Measurements from ENCODE around the gene SHLD2. TPM values are rescaled to one million over a fixed set of nuclear protein-coding genes. Genes with fewer than 3 reads are reported as not detected.
"Not testable (repeated sequence)": the region's sequence is repeated elsewhere in the genome, so short reads cannot be mapped to it uniquely, and the experiment has no call there.

The SHLD2 gene
- total RNA-seq, 1 donor from 2014 or later: 36.6 TPM

DNA sequence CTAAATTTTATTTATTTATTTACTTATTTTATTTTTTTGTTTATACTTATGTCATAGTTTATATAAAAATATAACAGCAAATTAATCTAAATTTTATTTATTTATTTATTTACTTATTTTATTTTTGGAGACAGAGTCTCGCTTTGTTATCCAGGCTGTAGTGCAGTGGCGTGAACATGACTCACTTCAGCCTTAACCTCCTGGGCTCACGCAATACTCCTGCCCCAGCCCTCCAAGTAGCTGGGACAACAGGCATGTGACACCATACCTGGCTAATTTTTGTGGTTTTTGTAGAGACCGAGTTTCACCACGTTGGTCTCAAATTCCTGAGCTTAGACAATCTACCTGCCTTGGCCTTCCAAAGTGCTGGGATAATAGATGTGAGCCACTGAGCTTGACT lies 115.3 kb downstream of the SHLD2 start:
- intact Hi-C loops (cut with micrococcal nuclease): not testable (repeated sequence)

DNA sequence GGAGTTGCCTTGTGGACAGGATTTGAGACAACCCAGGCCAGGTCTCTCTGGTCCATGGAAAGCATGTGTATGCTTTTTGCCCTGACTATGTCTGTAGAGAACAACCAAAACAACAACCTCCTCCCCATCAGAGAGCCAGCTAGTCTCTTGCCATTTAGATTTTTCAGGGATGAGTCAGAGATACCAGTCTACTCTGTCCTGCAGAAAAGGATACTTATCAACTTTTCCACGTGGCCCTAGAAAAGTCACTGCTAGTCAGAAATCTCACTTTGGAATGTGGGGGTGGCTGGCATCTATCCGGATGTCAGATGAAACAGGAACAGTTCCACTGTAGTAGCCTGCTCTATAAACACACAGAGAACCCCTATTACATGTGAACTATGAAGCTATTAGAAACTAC lies 116.8 kb downstream of the SHLD2 start:
- intact Hi-C loops (cut with micrococcal nuclease): not testable (repeated sequence)

DNA sequence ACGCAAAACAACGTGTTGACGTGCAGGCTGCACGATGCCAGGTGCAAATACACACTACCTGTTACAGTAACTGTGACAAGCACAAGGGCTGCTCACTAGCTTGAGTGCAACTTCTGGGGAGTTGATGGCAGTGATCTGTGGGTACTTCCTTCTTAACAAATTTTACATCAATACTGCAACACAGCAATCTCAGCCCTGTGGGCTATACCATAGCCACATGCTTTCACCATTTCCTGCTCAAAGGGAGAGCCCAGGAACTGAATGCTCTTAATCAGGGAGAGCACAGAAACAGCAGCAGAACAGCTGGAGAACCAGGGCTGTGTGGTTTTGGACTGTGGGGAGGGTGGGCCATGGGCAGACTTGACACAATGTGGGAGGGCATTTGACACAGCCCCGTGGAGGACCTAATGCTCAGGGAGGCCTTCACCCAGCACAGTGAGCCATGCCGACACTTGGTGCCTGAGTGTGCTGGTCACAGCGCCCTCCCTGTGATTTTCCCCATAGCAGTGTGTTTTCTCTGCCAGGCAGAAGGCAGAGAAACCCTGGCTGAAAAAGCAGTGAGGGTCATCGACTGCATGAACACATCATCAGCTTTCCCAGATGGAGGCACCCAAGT lies 118.3 kb downstream of the SHLD2 start:
- intact Hi-C loops (cut with micrococcal nuclease): not testable (repeated sequence)

- intact Hi-C loops (cut with micrococcal nuclease): not testable (repeated sequence)
Measured at GRCh38 chr10:87213806-87214205, 118.8 kb downstream of the SHLD2 start.

DNA sequence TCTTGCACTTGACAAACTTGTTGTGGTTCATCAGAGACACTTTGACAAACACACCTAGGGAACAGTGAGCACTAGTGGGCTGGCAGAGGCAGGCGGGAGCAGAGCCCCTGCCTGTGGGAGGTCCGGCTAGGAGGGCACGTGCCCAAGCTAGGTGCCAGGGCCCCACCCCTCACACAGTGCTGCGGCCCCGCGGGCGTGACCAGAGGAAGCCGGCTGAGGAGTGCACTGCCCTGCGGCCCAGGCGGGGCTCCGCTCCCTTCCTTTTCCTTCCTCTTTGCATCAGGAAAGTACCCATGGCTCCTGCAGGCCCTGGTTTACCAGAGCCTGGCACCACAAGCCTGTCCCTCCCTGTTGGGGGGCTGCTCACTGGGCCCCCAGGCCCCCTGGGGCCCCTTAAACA lies 121.1 kb downstream of the SHLD2 start:
- intact Hi-C loops (cut with micrococcal nuclease): not testable (repeated sequence)

GRCh38 chr10:87219370-87219769 lies 124.4 kb downstream of the SHLD2 start:
- intact Hi-C loops (cut with micrococcal nuclease): not testable (repeated sequence)

DNA sequence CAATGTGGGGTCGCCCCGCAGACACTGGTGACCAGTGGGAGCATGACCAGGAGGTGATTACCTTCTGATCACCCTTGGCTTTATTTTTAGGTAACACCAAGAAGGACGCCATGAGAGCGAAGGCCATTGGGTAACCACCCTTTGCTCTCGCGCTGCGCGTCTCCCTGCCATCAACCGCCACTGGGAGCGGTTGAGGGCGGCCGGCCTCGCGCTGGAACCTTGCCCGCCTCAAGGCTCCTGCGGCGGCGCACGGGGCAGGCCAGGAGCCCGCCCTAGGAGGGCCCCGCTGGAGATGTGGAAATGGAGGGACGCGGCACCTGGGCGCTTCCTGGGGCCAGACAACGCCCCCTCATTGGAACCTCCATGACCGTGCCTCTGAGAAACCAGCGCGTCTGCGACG lies 127.8 kb downstream of the SHLD2 start:
- intact Hi-C loops (cut with micrococcal nuclease): not testable (repeated sequence)

GRCh38 chr10:87225148-87225547 lies 130.1 kb downstream of the SHLD2 start, which contains the start of gene NUTM2A:
TSS of gene NUTM2A (plus strand) at chr10:87225448. CDS start at chr10:87225831, 383 bp downstream.
- intact Hi-C loops (cut with micrococcal nuclease): not testable (repeated sequence)

GRCh38 chr10:87228247-87228646 lies 133.2 kb downstream of the SHLD2 start:
- intact Hi-C loops (cut with micrococcal nuclease): not testable (repeated sequence)

- intact Hi-C loops (cut with micrococcal nuclease): not testable (repeated sequence)
Measured at GRCh38 chr10:87229211-87229610, 134.2 kb downstream of the SHLD2 start.

GRCh38 chr10:87234854-87235253 lies 139.8 kb downstream of the SHLD2 start:
- intact Hi-C loops (cut with micrococcal nuclease): not testable (repeated sequence)

- intact Hi-C loops (cut with micrococcal nuclease): not testable (repeated sequence)
Measured at GRCh38 chr10:87237244-87237643, 142.2 kb downstream of the SHLD2 start.

DNA sequence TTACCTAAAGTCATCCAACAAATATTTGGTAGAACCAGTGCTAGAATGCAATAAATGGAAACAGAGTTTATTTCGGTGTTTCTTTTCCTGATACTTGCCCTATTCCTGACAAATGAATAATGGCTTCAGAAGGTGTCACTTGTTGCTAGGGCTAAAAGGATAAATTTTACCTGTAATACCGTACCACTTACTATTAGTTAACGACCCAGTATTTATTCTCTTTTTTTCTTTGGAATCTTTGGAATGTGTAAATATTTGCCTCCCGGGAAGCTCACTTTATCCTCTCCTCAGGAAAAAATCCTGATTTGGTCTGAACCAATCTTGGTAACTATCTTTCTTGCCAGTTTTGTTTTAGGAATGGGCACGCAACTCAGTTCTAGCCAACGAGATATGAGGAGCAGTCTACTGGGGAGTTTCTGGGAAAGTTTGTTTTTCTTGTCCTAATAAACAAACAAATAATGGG lies 144.4 kb downstream of the SHLD2 start:
- intact Hi-C loops (cut with micrococcal nuclease): not testable (repeated sequence)

Other genes starting within 250 kb of the SHLD2 start
- gene MMRN2, start 137.6 kb upstream of the SHLD2 start, total RNA-seq: not detected in 2 replicates
- not detected in 2 replicates for gene SNCG, start 136.6 kb upstream of the SHLD2 start, total RNA-seq
- not detected in 2 replicates for gene ADIRF, start 126.7 kb upstream of the SHLD2 start, total RNA-seq
- gene FAM25A, start 74.9 kb upstream of the SHLD2 start, total RNA-seq: not detected in 2 replicates
- gene GLUD1, start 363 bp upstream of the SHLD2 start, total RNA-seq: 99.2 and 99.7 TPM in 2 replicates
- gene NUTM2A, start 130.2 kb downstream of the SHLD2 start, total RNA-seq: 0.18 and 0.50 TPM in 2 replicates

Measured in T-helper 2 cell treated with Interferon-gamma antibody and Interleukin-4, amounts not matched to agents 100 ng/mL and 5 ng/mL, for 36 hours (primary cell).